Retinal pigment epithelial cell (primary cell): ENCODE data around the gene PROC.

Experiments
- DNase-seq: peaks from one replicate; pipeline ENCODE4 v3.0.0-alpha.2; 2010; ENCODE audit warnings: low read depth
- H3K4me3 ChIP-seq: 2 replicates; pipeline ENCODE4 v1.5.1; 2011; ENCODE audit warnings: mild to moderate bottlenecking, low read length, control low read depth, moderate library complexity
- TF ChIP-seq, protein P1 (sequence below): conservative IDR thresholded peaks from 2 replicates; pipeline ENCODE4 v1.5.1; 2011; ENCODE audit warnings: low read depth, low read length, control low read depth, inconsistent platforms

The PROC gene

GRCh38 chr2:127420039-127420864 lies 2.0 kb downstream of the PROC start:
- DNase-seq: no peak
- TF ChIP-seq, protein P1, sequence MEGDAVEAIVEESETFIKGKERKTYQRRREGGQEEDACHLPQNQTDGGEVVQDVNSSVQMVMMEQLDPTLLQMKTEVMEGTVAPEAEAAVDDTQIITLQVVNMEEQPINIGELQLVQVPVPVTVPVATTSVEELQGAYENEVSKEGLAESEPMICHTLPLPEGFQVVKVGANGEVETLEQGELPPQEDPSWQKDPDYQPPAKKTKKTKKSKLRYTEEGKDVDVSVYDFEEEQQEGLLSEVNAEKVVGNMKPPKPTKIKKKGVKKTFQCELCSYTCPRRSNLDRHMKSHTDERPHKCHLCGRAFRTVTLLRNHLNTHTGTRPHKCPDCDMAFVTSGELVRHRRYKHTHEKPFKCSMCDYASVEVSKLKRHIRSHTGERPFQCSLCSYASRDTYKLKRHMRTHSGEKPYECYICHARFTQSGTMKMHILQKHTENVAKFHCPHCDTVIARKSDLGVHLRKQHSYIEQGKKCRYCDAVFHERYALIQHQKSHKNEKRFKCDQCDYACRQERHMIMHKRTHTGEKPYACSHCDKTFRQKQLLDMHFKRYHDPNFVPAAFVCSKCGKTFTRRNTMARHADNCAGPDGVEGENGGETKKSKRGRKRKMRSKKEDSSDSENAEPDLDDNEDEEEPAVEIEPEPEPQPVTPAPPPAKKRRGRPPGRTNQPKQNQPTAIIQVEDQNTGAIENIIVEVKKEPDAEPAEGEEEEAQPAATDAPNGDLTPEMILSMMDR: no peak
- H3K4me3 ChIP-seq: no peak overlapping the region

DNA sequence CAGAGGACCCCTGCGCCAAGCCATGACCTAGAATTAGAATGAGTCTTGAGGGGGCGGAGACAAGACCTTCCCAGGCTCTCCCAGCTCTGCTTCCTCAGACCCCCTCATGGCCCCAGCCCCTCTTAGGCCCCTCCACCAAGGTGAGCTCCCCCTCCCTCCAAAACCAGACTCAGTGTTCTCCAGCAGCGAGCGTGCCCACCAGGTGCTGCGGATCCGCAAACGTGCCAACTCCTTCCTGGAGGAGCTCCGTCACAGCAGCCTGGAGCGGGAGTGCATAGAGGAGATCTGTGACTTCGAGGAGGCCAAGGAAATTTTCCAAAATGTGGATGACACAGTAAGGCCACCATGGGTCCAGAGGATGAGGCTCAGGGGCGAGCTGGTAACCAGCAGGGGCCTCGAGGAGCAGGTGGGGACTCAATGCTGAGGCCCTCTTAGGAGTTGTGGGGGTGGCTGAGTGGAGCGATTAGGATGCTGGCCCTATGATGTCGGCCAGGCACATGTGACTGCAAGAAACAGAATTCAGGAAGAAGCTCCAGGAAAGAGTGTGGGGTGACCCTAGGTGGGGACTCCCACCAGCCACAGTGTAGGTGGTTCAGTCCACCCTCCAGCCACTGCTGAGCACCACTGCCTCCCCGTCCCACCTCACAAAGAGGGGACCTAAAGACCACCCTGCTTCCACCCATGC lies 3.0 kb downstream of the PROC start:
- DNase-seq: no peak
- H3K4me3 ChIP-seq: no peak overlapping the region
- TF ChIP-seq, protein P1: no peak

GRCh38 chr2:127421871-127422558 lies 3.8 kb downstream of the PROC start:
- TF ChIP-seq, protein P1: no peak
- no peak for DNase-seq
- no peak overlapping the region for H3K4me3 ChIP-seq

DNA sequence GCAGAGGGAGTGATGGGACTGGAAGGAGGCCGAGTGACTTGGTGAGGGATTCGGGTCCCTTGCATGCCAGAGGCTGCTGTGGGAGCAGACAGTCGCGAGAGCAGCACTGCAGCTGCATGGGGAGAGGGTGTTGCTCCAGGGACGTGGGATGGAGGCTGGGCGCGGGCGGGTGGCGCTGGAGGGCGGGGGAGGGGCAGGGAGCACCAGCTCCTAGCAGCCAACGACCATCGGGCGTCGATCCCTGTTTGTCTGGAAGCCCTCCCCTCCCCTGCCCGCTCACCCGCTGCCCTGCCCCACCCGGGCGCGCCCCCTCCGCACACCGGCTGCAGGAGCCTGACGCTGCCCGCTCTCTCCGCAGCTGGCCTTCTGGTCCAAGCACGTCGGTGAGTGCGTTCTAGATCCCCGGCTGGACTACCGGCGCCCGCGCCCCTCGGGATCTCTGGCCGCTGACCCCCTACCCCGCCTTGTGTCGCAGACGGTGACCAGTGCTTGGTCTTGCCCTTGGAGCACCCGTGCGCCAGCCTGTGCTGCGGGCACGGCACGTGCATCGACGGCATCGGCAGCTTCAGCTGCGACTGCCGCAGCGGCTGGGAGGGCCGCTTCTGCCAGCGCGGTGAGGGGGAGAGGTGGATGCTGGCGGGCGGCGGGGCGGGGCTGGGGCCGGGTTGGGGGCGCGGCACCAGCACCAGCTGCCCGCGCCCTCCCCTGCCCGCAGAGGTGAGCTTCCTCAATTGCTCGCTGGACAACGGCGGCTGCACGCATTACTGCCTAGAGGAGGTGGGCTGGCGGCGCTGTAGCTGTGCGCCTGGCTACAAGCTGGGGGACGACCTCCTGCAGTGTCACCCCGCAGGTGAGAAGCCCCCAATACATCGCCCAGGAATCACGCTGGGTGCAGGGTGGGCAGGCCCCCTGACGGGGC lies 4.6 kb downstream of the PROC start:
- DNase-seq: no peak
- TF ChIP-seq, protein P1: no peak
- H3K4me3 ChIP-seq: peak overlapping the region; percentile 51

DNA sequence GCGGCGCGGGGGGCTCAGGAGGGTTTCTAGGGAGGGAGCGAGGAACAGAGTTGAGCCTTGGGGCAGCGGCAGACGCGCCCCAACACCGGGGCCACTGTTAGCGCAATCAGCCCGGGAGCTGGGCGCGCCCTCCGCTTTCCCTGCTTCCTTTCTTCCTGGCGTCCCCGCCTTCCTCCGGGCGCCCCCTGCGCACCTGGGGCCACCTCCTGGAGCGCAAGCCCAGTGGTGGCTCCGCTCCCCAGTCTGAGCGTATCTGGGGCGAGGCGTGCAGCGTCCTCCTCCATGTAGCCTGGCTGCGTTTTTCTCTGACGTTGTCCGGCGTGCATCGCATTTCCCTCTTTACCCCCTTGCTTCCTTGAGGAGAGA lies 5.2 kb downstream of the PROC start:
- TF ChIP-seq, protein P1: no peak

DNA sequence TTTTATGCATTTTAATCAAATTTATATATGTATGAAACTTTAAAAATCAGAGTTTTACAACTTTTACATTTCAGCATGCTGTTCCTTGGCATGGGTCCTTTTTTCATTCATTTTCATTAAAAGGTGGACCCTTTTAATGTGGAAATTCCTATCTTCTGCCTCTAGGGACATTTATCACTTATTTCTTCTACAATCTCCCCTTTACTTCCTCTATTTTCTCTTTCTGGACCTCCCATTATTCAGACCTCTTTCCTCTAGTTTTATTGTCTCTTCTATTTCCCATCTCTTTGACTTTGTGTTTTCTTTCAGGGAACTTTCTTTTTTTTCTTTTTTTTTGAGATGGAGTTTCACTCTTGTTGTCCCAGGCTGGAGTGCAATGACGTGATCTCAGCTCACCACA lies 5.7 kb downstream of the PROC start:
- TF ChIP-seq, protein P1: peak; percentile 14
- H3K4me3 ChIP-seq: peak overlapping the region; percentile 51
- no peak for DNase-seq

More for the DNA sequence above, 5.2 kb downstream of the PROC start:
- peak overlapping the region; percentile 51 for H3K4me3 ChIP-seq
- no peak for DNase-seq
